ENCODE results near the gene CBX6. TPM values are rescaled to one million over a fixed set of nuclear protein-coding genes. Genes with fewer than 3 reads are reported as not detected.
"Not testable (repeated sequence)": the region's sequence is repeated elsewhere in the genome, so short reads cannot be mapped to it uniquely, and the experiment has no call there.

The CBX6 gene
- total RNA-seq, 2 donors from 2014 or later = 60.1 to 62.9 TPM

GRCh38 chr22:38860283-38861169 lies 11.5 kb downstream of the CBX6 start:
- no peaks in the 10 kb centered on the region for H3K9me3 Mint-ChIP-seq
- ATAC-seq (replicated peaks) = no peak
- no peak overlapping the region for H3K4me3 Mint-ChIP-seq
- peaks cover 4% of the 10 kb centered on the region for H3K4me1 Mint-ChIP-seq
- peaks cover 10% of the 10 kb centered on the region for H3K36me3 Mint-ChIP-seq (ENCODE audit: low read depth)
- H3K27ac Mint-ChIP-seq = no peak overlapping the region
- H3K27me3 Mint-ChIP-seq = no peaks in the 10 kb centered on the region

GRCh38 chr22:38859581-38860282 lies 12.3 kb downstream of the CBX6 start:
- no peak overlapping the region for H3K4me3 Mint-ChIP-seq
- H3K27ac Mint-ChIP-seq = no peak overlapping the region
- peaks cover 4% of the 10 kb centered on the region for H3K4me1 Mint-ChIP-seq
- no peaks in the 10 kb centered on the region for H3K9me3 Mint-ChIP-seq
- no peak for ATAC-seq (replicated peaks)
- no peaks in the 10 kb centered on the region for H3K27me3 Mint-ChIP-seq
- H3K36me3 Mint-ChIP-seq (ENCODE audit: low read depth) = peaks cover 6% of the 10 kb centered on the region

DNA sequence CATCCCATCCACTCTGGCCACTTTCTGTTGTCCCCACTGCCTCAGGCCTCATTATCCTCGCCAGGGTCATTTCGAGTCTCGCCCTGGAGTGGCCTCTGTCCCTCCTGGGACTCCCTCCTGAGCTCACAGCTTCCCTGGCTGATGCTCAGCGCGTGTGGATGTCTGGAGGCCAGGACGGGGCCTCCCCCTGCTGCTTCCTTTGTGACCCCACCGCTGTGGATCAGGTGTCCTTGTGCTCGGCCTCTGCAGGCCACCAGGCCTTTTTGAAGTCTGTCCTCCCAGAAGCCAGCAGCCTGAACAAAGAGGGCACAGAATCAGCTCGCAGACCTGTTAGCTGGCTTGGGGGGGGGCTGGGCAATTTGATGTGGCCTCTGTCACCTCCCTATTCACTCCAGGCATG lies 13.5 kb downstream of the CBX6 start:
- H3K9me3 Mint-ChIP-seq = no peaks in the 10 kb centered on the region
- no peak overlapping the region for H3K27ac Mint-ChIP-seq
- peaks cover 4% of the 10 kb centered on the region for H3K4me1 Mint-ChIP-seq
- H3K36me3 Mint-ChIP-seq (ENCODE audit: low read depth) = no peaks in the 10 kb centered on the region
- H3K4me3 Mint-ChIP-seq = no peak overlapping the region
- H3K27me3 Mint-ChIP-seq = no peaks in the 10 kb centered on the region
- no peak for ATAC-seq (replicated peaks)

DNA sequence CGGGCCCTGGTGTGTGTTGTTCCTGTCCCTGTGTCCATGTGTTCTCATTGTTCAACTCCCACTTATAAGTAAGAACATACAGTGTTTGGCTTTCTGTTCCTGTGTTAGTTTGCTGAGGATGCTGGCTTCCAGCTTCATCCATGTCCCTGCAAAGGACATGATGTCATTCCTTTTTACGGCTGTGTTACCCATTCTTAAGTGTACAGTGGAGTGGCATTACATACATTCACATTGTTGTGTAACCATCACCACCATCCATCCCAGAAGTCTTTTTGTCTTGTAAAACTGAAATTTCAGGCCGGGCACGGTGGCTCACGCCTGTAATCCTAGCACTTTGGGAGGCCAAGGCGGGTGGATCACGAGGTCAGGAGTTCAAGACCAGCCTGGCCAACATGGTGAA lies 17.5 kb downstream of the CBX6 start:
- not testable (repeated sequence) for H3K4me1 Mint-ChIP-seq; H3K27me3 Mint-ChIP-seq; H3K9me3 Mint-ChIP-seq; H3K27ac Mint-ChIP-seq; H3K4me3 Mint-ChIP-seq; H3K36me3 Mint-ChIP-seq (ENCODE audit: low read depth); ATAC-seq (replicated peaks)

GRCh38 chr22:38853883-38854282 lies 18.1 kb downstream of the CBX6 start:
- H3K9me3 Mint-ChIP-seq; H3K4me1 Mint-ChIP-seq; ATAC-seq (replicated peaks); H3K36me3 Mint-ChIP-seq (ENCODE audit: low read depth); H3K27ac Mint-ChIP-seq; H3K27me3 Mint-ChIP-seq; H3K4me3 Mint-ChIP-seq: not testable (repeated sequence)

GRCh38 chr22:38853196-38853651 lies 18.8 kb downstream of the CBX6 start:
- no peaks in the 10 kb centered on the region for H3K4me1 Mint-ChIP-seq
- ATAC-seq (replicated peaks) = no peak
- no peak overlapping the region for H3K27ac Mint-ChIP-seq
- H3K27me3 Mint-ChIP-seq = no peaks in the 10 kb centered on the region
- H3K36me3 Mint-ChIP-seq (ENCODE audit: low read depth) = no peaks in the 10 kb centered on the region
- no peaks in the 10 kb centered on the region for H3K9me3 Mint-ChIP-seq
- H3K4me3 Mint-ChIP-seq = no peak overlapping the region

- no peaks in the 10 kb centered on the region for H3K27me3 Mint-ChIP-seq
- H3K36me3 Mint-ChIP-seq (ENCODE audit: low read depth) = no peaks in the 10 kb centered on the region
- no peak for ATAC-seq (replicated peaks)
- no peaks in the 10 kb centered on the region for H3K9me3 Mint-ChIP-seq
- no peak overlapping the region for H3K4me3 Mint-ChIP-seq
- H3K4me1 Mint-ChIP-seq = no peaks in the 10 kb centered on the region
- no peak overlapping the region for H3K27ac Mint-ChIP-seq
Measured at GRCh38 chr22:38852522-38852921, 19.5 kb downstream of the CBX6 start.

- Mint-ChIP-seq H3K4me1 (no peaks in the 10 kb centered on the region), H3K27ac (no peak overlapping the region), H3K27me3 (no peaks in the 10 kb centered on the region), H3K36me3 (ENCODE audit: low read depth) (no peaks in the 10 kb centered on the region), H3K9me3 (no peaks in the 10 kb centered on the region), H3K4me3 (no peak overlapping the region)
- ATAC-seq (replicated peaks) = no peak
Measured at GRCh38 chr22:38850941-38851849, 20.8 kb downstream of the CBX6 start.

DNA sequence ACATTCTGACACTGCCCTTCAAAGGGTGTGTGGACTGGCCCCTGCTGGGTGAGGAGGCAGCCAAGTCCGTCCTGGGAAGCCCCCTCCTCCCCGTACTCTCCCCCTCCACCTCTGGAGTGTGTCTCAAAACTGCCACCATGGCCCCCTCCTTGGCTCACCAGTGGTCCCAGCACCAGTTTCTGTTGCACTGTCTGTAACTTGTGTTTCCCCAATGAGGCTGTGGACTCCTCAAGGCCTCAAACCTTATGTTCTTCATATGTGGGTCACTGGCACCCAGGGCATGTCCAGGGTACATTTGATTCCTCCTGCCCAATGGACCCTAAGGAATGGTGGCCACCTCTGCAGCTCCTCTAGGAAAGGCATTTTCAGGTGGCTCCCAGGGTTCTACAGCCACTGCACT lies 21.6 kb downstream of the CBX6 start:
- no peaks in the 10 kb centered on the region for H3K36me3 Mint-ChIP-seq (ENCODE audit: low read depth)
- H3K27me3 Mint-ChIP-seq = no peaks in the 10 kb centered on the region
- no peaks in the 10 kb centered on the region for H3K4me1 Mint-ChIP-seq
- no peak overlapping the region for H3K27ac Mint-ChIP-seq
- no peaks in the 10 kb centered on the region for H3K9me3 Mint-ChIP-seq
- H3K4me3 Mint-ChIP-seq = no peak overlapping the region
- no peak for ATAC-seq (replicated peaks)

DNA sequence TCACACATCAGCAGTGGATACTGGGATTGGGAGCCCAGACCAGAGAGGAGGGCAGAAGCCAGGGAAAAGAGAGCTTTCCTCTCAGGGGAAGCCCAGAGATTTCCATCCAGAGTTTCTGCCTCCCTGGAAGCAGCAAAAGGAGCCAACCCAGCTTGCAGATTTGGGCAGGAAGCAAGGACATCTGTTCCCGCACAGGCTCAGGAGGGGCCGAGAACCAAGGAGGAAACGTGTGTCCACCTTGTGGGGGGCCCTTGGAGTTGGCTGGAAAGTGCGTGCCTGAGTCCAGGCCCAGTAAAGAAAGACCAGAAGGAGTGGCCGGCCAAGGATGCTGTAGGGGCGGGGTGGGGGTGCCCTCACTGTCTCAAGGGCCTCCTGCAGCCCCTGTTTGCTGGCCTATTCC lies 22.2 kb downstream of the CBX6 start:
- H3K4me1 Mint-ChIP-seq = no peaks in the 10 kb centered on the region
- no peaks in the 10 kb centered on the region for H3K27me3 Mint-ChIP-seq
- no peak overlapping the region for H3K4me3 Mint-ChIP-seq
- H3K27ac Mint-ChIP-seq = no peak overlapping the region
- no peak for ATAC-seq (replicated peaks)
- no peaks in the 10 kb centered on the region for H3K9me3 Mint-ChIP-seq
- no peaks in the 10 kb centered on the region for H3K36me3 Mint-ChIP-seq (ENCODE audit: low read depth)

GRCh38 chr22:38846412-38846811 lies 25.6 kb downstream of the CBX6 start:
- H3K36me3 Mint-ChIP-seq (ENCODE audit: low read depth) = peaks cover 5% of the 10 kb centered on the region
- no peak for ATAC-seq (replicated peaks)
- no peaks in the 10 kb centered on the region for H3K9me3 Mint-ChIP-seq
- peak overlapping the region; percentile 33 for H3K27ac Mint-ChIP-seq
- H3K27me3 Mint-ChIP-seq = peaks cover 7% of the 10 kb centered on the region
- no peak overlapping the region for H3K4me3 Mint-ChIP-seq
- peaks cover 9% of the 10 kb centered on the region for H3K4me1 Mint-ChIP-seq

GRCh38 chr22:38845004-38845740 lies 26.8 kb downstream of the CBX6 start:
- H3K27ac Mint-ChIP-seq = no peak overlapping the region
- peaks cover 5% of the 10 kb centered on the region for H3K36me3 Mint-ChIP-seq (ENCODE audit: low read depth)
- peak overlapping the region; percentile 11 for H3K4me3 Mint-ChIP-seq
- H3K9me3 Mint-ChIP-seq = no peaks in the 10 kb centered on the region
- H3K27me3 Mint-ChIP-seq = peaks cover 12% of the 10 kb centered on the region
- peaks cover 10% of the 10 kb centered on the region for H3K4me1 Mint-ChIP-seq
- ATAC-seq (replicated peaks) = no peak

GRCh38 chr22:38844315-38845003 lies 27.6 kb downstream of the CBX6 start:
- H3K27ac Mint-ChIP-seq = no peak overlapping the region
- H3K4me1 Mint-ChIP-seq = peaks cover 17% of the 10 kb centered on the region
- no peak for ATAC-seq (replicated peaks)
- peaks cover 17% of the 10 kb centered on the region for H3K27me3 Mint-ChIP-seq
- H3K36me3 Mint-ChIP-seq (ENCODE audit: low read depth) = peaks cover 5% of the 10 kb centered on the region
- peak overlapping the region; percentile 11 for H3K4me3 Mint-ChIP-seq
- H3K9me3 Mint-ChIP-seq = no peaks in the 10 kb centered on the region
